Measurements from ENCODE around the gene C15orf40. TPM values are rescaled to one million over a fixed set of nuclear protein-coding genes. Genes with fewer than 3 reads are reported as not detected.
"Not testable (repeated sequence)": the region's sequence is repeated elsewhere in the genome, so short reads cannot be mapped to it uniquely, and the experiment has no call there.

Gene C15orf40
- total RNA-seq, 2 donors from 2014 or later = 15.4 to 22.1 TPM

DNA sequence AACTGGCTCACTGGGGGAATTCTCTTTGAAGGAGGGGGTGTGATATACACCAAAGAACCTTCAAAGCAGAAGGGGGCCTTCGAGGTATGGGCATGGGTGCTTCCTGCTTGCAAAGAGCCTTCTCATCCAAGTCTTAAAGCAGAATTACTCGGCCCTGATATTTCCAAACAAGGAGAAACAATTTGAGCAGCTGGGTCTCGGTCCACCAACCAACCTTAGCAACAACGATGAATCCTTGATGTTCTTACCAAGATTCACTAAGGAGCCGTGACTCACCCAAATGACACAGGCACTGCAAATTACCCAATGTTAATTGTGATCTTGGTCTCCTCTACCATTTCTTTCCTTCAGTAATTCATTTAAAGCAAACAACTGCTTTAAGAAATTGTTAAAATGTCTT, 66.6 kb downstream of the C15orf40 start:
- Histone ChIP-seq H3K4me1 (replicated peaks) (peaks cover 24% of the 10 kb centered on the region), H3K36me3 (no peaks in the 10 kb centered on the region), H3K9me3 (no peaks in the 10 kb centered on the region), H3K4me3 (no peak overlapping the region), H3K27ac (peak overlapping the region; percentile 63 to 71), H3K27me3 (replicated peaks; ENCODE audit: insufficient read depth) (no peaks in the 10 kb centered on the region)
- WGBS = 73% methylated on average over 5 of the region's 5 CpGs
- TF ChIP-seq, protein P1, sequence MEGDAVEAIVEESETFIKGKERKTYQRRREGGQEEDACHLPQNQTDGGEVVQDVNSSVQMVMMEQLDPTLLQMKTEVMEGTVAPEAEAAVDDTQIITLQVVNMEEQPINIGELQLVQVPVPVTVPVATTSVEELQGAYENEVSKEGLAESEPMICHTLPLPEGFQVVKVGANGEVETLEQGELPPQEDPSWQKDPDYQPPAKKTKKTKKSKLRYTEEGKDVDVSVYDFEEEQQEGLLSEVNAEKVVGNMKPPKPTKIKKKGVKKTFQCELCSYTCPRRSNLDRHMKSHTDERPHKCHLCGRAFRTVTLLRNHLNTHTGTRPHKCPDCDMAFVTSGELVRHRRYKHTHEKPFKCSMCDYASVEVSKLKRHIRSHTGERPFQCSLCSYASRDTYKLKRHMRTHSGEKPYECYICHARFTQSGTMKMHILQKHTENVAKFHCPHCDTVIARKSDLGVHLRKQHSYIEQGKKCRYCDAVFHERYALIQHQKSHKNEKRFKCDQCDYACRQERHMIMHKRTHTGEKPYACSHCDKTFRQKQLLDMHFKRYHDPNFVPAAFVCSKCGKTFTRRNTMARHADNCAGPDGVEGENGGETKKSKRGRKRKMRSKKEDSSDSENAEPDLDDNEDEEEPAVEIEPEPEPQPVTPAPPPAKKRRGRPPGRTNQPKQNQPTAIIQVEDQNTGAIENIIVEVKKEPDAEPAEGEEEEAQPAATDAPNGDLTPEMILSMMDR (IDR thresholded peaks at IDR 0.05) = no peak
- TF ChIP-seq POLR2A (IDR thresholded peaks at IDR 0.05) (no peak), POLR2AphosphoS5 (IDR thresholded peaks at IDR 0.05) (no peak)
- intact Hi-C loops (cut with DNase I) = no loop called here
- DNase-seq (ENCODE audit: low spot score) = no peak

DNA sequence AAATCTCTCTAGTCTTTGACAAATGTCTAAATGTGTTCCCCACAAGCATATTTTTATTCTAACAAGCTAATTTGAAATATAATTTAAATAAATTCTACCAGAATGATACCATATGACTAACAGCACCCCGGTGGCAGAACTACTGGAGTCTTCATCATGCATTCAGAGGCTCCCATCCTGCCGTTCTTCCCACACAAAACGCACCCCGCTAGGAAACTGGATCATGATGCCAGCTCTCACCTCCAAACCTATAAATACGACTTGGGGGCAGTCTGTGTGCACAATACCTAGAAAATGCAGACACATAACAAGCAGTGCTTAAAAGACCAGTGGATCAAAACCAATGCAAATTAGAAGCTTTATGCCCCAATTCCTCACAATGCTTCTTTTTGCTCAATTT, 67.4 kb downstream of the C15orf40 start:
- WGBS = 66% methylated on average over 5 of the region's 5 CpGs
- intact Hi-C loops (cut with DNase I) = no loop called here
- no peaks in the 10 kb centered on the region for H3K27me3 ChIP-seq (replicated peaks; ENCODE audit: insufficient read depth)
- H3K4me1 ChIP-seq (replicated peaks) = peaks cover 24% of the 10 kb centered on the region
- no peak for TF ChIP-seq POLR2A (IDR thresholded peaks at IDR 0.05)
- no peak for TF ChIP-seq POLR2AphosphoS5 (IDR thresholded peaks at IDR 0.05)
- TF ChIP-seq, protein P1 (IDR thresholded peaks at IDR 0.05) = no peak
- H3K36me3 ChIP-seq = no peaks in the 10 kb centered on the region
- H3K4me3 ChIP-seq = no peak overlapping the region
- H3K9me3 ChIP-seq = no peaks in the 10 kb centered on the region
- peak overlapping the region; percentile 63 to 71 for H3K27ac ChIP-seq
- DNase-seq (ENCODE audit: low spot score) = no peak

DNA sequence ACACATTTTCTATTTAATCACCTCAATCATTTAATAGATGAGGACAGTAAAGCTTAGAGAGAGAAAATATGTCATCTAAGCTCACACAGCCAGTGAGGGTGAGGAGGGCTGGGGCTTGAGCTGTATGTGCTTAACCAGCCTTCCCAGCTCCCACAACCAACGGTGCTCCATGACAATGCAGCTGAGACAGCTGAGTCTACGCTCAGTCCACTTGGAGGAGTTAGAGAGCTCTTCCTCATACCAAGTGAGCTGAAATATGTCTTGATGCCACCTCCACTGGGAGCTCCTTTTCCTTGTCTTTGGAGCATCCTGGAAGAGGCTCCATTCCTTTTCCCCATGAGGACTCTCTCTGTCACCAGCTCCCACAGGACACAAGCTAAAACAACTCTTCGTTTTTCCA, 68.3 kb downstream of the C15orf40 start:
- Histone ChIP-seq H3K9me3 (no peaks in the 10 kb centered on the region), H3K27me3 (replicated peaks; ENCODE audit: insufficient read depth) (no peaks in the 10 kb centered on the region), H3K36me3 (no peaks in the 10 kb centered on the region), H3K4me1 (replicated peaks) (peaks cover 26% of the 10 kb centered on the region), H3K27ac (peak overlapping the region; percentile 63 to 71), H3K4me3 (no peak overlapping the region)
- TF ChIP-seq POLR2A (IDR thresholded peaks at IDR 0.05) = no peak
- TF ChIP-seq, protein P1 (IDR thresholded peaks at IDR 0.05) = no peak
- no peak for TF ChIP-seq POLR2AphosphoS5 (IDR thresholded peaks at IDR 0.05)
- DNase-seq (ENCODE audit: low spot score) = no peak
- intact Hi-C loops (cut with DNase I) = no loop called here
- WGBS = 71% methylated on average over 3 of the region's 3 CpGs

DNA sequence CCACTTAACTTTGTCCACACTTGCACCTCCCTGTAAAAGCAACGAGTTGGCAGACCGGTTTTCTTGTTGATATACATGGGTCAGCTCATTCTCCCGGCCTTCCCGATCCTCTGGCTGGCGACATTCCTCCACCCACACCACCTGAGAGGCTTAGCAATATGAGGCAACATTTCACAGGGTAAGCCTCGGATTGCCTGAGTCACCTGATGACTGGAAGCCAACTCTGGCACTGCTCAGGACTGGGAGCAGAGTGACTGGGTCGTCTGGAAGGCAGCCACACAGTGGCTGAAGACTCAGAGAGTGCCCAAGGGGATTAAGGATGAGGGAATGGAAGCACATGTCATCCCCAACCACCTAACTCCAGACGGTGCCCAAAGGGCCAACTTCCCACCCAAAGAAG, 68.7 kb downstream of the C15orf40 start:
- WGBS = 39% methylated on average over 8 of the region's 8 CpGs
- Histone ChIP-seq H3K27me3 (replicated peaks; ENCODE audit: insufficient read depth) (no peaks in the 10 kb centered on the region), H3K4me3 (no peak overlapping the region), H3K36me3 (no peaks in the 10 kb centered on the region), H3K9me3 (no peaks in the 10 kb centered on the region), H3K4me1 (replicated peaks) (peaks cover 28% of the 10 kb centered on the region), H3K27ac (peak overlapping the region; percentile 70 to 71)
- peak; percentile 96 for DNase-seq (ENCODE audit: low spot score)
- TF ChIP-seq POLR2AphosphoS5 (IDR thresholded peaks at IDR 0.05) (peak; percentile 97), POLR2A (IDR thresholded peaks at IDR 0.05) (no peak)
- TF ChIP-seq, protein P1 (IDR thresholded peaks at IDR 0.05) = no peak
- intact Hi-C loops (cut with DNase I) = no loop called here

DNA sequence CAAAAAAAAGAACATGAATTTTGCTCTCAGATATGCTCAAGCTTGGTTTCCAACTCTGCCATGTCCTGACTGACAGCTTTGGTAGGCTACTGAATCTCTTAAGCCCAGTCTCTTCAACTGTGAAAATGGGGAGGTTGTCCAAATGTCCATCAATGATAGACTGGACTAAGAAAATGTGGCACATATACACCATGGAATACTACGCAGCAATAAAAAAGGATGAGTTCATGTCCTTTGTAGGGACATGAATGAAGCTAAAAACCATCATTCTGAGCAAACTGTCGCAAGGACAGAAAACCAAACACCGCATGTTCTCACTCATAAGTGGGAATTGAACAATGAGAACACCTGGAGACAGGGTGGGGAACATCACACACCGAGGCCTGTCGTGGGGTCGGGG, 71.8 kb downstream of the C15orf40 start:
- DNase-seq (ENCODE audit: low spot score); H3K36me3 ChIP-seq; H3K27ac ChIP-seq; H3K27me3 ChIP-seq (replicated peaks; ENCODE audit: insufficient read depth); intact Hi-C loops (cut with DNase I); H3K9me3 ChIP-seq; H3K4me3 ChIP-seq: not testable (repeated sequence)
- 97% methylated on average over 6 of the region's 6 CpGs for WGBS
- H3K4me1 ChIP-seq (replicated peaks) = peaks cover 31% of the 10 kb centered on the region

Other genes starting within 250 kb of the C15orf40 start
- under 1 TPM in 1 of 2 donors, not detected in 1; 0.05 TPM for gene FSD2, start 205.6 kb downstream of the C15orf40 start, total RNA-seq
- 10 to 100 TPM; 12.5 to 13.5 TPM for gene WHAMM, start 202.0 kb downstream of the C15orf40 start, total RNA-seq
- gene HOMER2, start 58.9 kb downstream of the C15orf40 start, total RNA-seq = 100 to 1,000 TPM; 234 to 445 TPM
- 10 to 100 TPM; 22.4 to 24.1 TPM for gene RAMAC, start 25.4 kb downstream of the C15orf40 start, total RNA-seq
- 10 to 100 TPM; 56.6 to 71.3 TPM for gene BTBD1, start 55.6 kb upstream of the C15orf40 start, total RNA-seq
- gene TM6SF1, start 96.0 kb upstream of the C15orf40 start, total RNA-seq = 1 to 10 TPM; 1.3 to 4.7 TPM
- 10 to 100 TPM; 19.4 to 55.4 TPM for gene HDGFL3, start 196.2 kb upstream of the C15orf40 start, total RNA-seq